SK-N-SH (cell line): ENCODE data around the gene ZFHX3.

Source experiments
- PBX3 ChIP-seq: IDR thresholded peaks from 2 replicates; pipeline ENCODE4; 2012
- POLR2AphosphoS5 ChIP-seq: IDR thresholded peaks from 2 replicates; pipeline ENCODE4 v1.6.1; 2012; ENCODE audit warnings: low read depth, low read length
- SMC3 ChIP-seq: IDR thresholded peaks from 2 replicates; pipeline ENCODE4 v1.6.1; 2012; ENCODE audit warnings: low read depth, low read length, improper control_type of control experiment

GRCh38 chr16:72932677-72933335 lies 115.1 kb downstream of the ZFHX3 start:
- no peak for TF ChIP-seq POLR2AphosphoS5
- TF ChIP-seq PBX3 = no peak
- no peak for TF ChIP-seq SMC3
